GM23338 (cell line): ENCODE results near the gene SNX2. TPM values are rescaled to one million over a fixed set of nuclear protein-coding genes. Genes with fewer than 3 reads are reported as not detected.

Experiments
- ATAC-seq: fragments of 200-7000 bp; cut with Tn5 transposase; 3 replicates; pipeline ENCODE4 v1.9.1; 2020
- DNase-seq: peaks from one replicate; pipeline ENCODE4 v3.0.0-alpha.2; 2015; ENCODE audit warnings: low spot score
- H2AFZ ChIP-seq: fragments of 200-600 bp; sonication (generic); 2 replicates; pipeline ENCODE4 v1.8.0; 2016; ENCODE audit warnings: antibody characterized with exemption, mild to moderate bottlenecking, moderate library complexity
- H3F3A ChIP-seq: fragments of 200-600 bp; sonication (generic); replicated peaks from 2 replicates; pipeline ENCODE4 v1.8.0; 2017; ENCODE audit warnings: antibody characterized with exemption, mixed run types, low read depth
- H3K27ac ChIP-seq: fragments of 200-600 bp; sonication (generic); 2 replicates; pipeline ENCODE4 v1.6.1; 2016; ENCODE audit warnings: low read depth
- H3K27me3 ChIP-seq: fragments of 200-600 bp; sonication (generic); 2 replicates; pipeline ENCODE4 v1.8.0; 2016; ENCODE audit warnings: mild to moderate bottlenecking, mixed run types, moderate library complexity; ENCODE audit not compliant: insufficient read depth
- H3K36me3 ChIP-seq: fragments of 200-600 bp; sonication (generic); 2 replicates; pipeline ENCODE4 v1.8.0; 2016; ENCODE audit warnings: mild to moderate bottlenecking; ENCODE audit not compliant: insufficient read depth
- H3K4me1 ChIP-seq: fragments of 200-600 bp; sonication (generic); 2 replicates; pipeline ENCODE4 v1.8.0; 2016; ENCODE audit warnings: mild to moderate bottlenecking, moderate library complexity; ENCODE audit not compliant: insufficient read depth
- H3K4me2 ChIP-seq: fragments of 200-600 bp; sonication (generic); 2 replicates; pipeline ENCODE4 v1.7.1; 2017; ENCODE audit warnings: mixed run types
- H3K4me3 ChIP-seq: fragments of 200-600 bp; sonication (generic); 2 replicates; pipeline ENCODE4 v1.6.1; 2016; ENCODE audit warnings: mixed run types
- H3K79me2 ChIP-seq: fragments of 200-600 bp; sonication (generic); replicated peaks from 2 replicates; pipeline ENCODE4 v1.8.0; 2017; ENCODE audit warnings: mild to moderate bottlenecking; ENCODE audit not compliant: insufficient read depth
- H3K9me2 ChIP-seq: fragments of 200-600 bp; sonication (generic); 2 replicates; pipeline ENCODE4 v1.8.0; 2017; ENCODE audit not compliant: insufficient read depth
- H4K20me1 ChIP-seq: fragments of 200-600 bp; sonication (generic); replicated peaks from 2 replicates; pipeline ENCODE4 v1.8.0; 2017; ENCODE audit warnings: mild to moderate bottlenecking; ENCODE audit not compliant: insufficient read depth
- H3K27ac Mint-ChIP-seq: 2 replicates; pipeline ENCODE4 v1.8.0; 2020; ENCODE audit warnings: inconsistent platforms, mild to moderate bottlenecking, moderate library complexity, mixed read lengths
- H3K27me3 Mint-ChIP-seq: 3 replicates; pipeline ENCODE4 v1.8.0; 2022; ENCODE audit warnings: low read depth, mild to moderate bottlenecking, moderate library complexity, mixed read lengths, inconsistent platforms; ENCODE audit not compliant: insufficient read depth, poor library complexity
- H3K36me3 Mint-ChIP-seq: 3 replicates; pipeline ENCODE4 v1.8.0; 2021; ENCODE audit warnings: low read depth, mild to moderate bottlenecking, inconsistent platforms, moderate library complexity, mixed read lengths
- H3K4me1 Mint-ChIP-seq: 3 replicates; pipeline ENCODE4 v1.8.0; 2020; ENCODE audit warnings: mild to moderate bottlenecking, inconsistent platforms, mixed read lengths
- H3K4me3 Mint-ChIP-seq: 3 replicates; pipeline ENCODE4 v1.8.0; 2021; ENCODE audit warnings: moderate library complexity, mild to moderate bottlenecking, inconsistent platforms, mixed read lengths
- H3K9me3 Mint-ChIP-seq: 3 replicates; pipeline ENCODE4 v1.8.0; 2020; ENCODE audit warnings: moderate library complexity, mild to moderate bottlenecking, inconsistent platforms, mixed read lengths
- EZH2 ChIP-seq: fragments of 200-600 bp; sonication (generic); IDR thresholded peaks from one replicate; pipeline ENCODE4 v1.8.0; 2017; ENCODE audit warnings: antibody characterized with exemption, mild to moderate bottlenecking, low read depth; ENCODE audit not compliant: unreplicated experiment
- EZH2phosphoT487 ChIP-seq: fragments of 200-600 bp; sonication (generic); IDR thresholded peaks from one replicate; pipeline ENCODE4 v1.8.1; 2018; ENCODE audit warnings: antibody characterized with exemption; ENCODE audit not compliant: unreplicated experiment
- JUNB ChIP-seq: IDR thresholded peaks from one replicate; pipeline ENCODE4 v1.6.1; 2016; ENCODE audit warnings: antibody characterized with exemption; ENCODE audit not compliant: unreplicated experiment
- POLR2AphosphoS5 ChIP-seq: IDR thresholded peaks from 2 replicates; pipeline ENCODE4 v1.6.1; 2016; ENCODE audit warnings: antibody characterized with exemption, low read depth
- STAT1 ChIP-seq: IDR thresholded peaks from one replicate; pipeline ENCODE4 v1.6.1; 2016; ENCODE audit warnings: antibody characterized with exemption; ENCODE audit not compliant: unreplicated experiment
- ZNF114 ChIP-seq: fragments of 250-450 bp; sonication (Bioruptor Pico); IDR thresholded peaks from 2 replicates; pipeline ENCODE4 v1.5.0; 2020; ENCODE audit warnings: mild to moderate bottlenecking, moderate library complexity
- polyA plus RNA-seq: library from polyadenylated mRNA; unstranded; fragments of >200 nt; fragmentation: Nextera tagmentation; extraction: Ambion mirVana; gene quantifications from 2 replicates; pipeline ENCODE4 v1.2.1, GENCODE V29; 2016
- total RNA-seq: library from RNA; depleted of rRNA; stranded (reverse); fragments of >200 nt; shearing (Covaris generic); gene quantifications from 2 replicates; pipeline ENCODE4 v1.2.3, GENCODE V29; 2014
- TF ChIP-seq, protein P1 (sequence below): fragments of 250-450 bp; sonication (Bioruptor Pico); IDR thresholded peaks from 2 replicates; pipeline ENCODE4 v1.5.0; 2020; ENCODE audit warnings: mild to moderate bottlenecking, moderate library complexity
- TF ChIP-seq, protein P2 (sequence below): IDR thresholded peaks from 2 replicates; pipeline ENCODE4 v1.6.1; 2016; ENCODE audit warnings: antibody characterized with exemption

The SNX2 gene
- total and polyA plus RNA-seq, 2 experiments from 2014 or later, result 50.8 to 67.8 TPM

DNA sequence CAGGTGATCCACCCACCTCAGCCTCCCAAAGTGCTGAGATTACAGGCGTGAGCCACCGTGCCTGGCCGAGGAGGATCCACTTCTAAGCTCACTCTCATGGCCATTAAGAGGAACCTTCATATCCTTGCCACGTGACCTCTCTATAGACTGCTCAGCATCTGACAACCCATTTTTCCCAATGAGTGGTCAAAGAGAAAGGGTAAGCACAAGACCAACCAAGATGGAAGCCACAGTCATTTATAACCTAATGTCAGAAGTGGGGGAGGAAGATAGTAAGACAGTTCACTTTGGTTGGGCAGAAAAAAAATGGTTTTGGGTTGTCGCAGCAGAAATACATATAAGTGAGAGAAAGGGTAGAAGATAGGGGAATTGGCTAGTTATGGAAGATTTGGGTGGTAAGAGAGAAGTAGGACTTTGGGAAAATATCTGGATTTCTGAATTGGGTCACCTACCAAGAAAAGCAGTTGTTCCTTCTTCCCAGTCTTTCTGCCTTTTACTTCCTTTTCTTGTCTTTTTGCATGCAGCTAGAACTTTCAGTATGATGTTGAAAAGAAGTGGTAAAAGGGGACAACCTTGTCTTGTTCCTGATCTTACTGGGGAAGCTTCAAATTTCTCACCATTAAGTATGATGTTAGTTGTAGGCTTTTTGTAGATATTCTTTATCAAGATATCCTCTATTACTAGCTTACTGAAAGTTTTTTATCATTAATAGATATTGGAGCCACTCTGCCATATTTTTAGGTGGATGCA is 15.6 kb downstream of the SNX2 start:
- Histone ChIP-seq H3K36me3 (peaks cover 5% of the 10 kb centered on the region; the same call in 1 of the 2 replicates), H3K4me3 (no peak overlapping the region), H3K27ac (no peak overlapping the region), H4K20me1 (peaks cover 3% of the 10 kb centered on the region; the same call in 1 of the 2 replicates), H3F3A (no peaks in the 10 kb centered on the region), H3K4me1 (no peaks in the 10 kb centered on the region), H3K9me2 (no peaks in the 10 kb centered on the region), H3K4me2 (no peak overlapping the region), H3K27me3 (no peaks in the 10 kb centered on the region), H3K79me2 (peaks cover 81% of the 10 kb centered on the region), H2AFZ (no peak overlapping the region)
- peaks cover 8% of the 10 kb centered on the region for H3K36me3 Mint-ChIP-seq
- no peak for ATAC-seq
- DNase-seq, result no peak
- H3K9me3 Mint-ChIP-seq, result peaks cover under 1% of the 10 kb centered on the region; the same call in 2 of the 3 replicates
- H3K4me3 Mint-ChIP-seq, result no peak overlapping the region
- H3K27me3 Mint-ChIP-seq, result no peaks in the 10 kb centered on the region
- no peak for TF ChIP-seq STAT1
- TF ChIP-seq POLR2AphosphoS5, result no peak
- TF ChIP-seq EZH2phosphoT487, result no peak
- H3K4me1 Mint-ChIP-seq, result peaks cover 15% of the 10 kb centered on the region; the same call in 2 of the 3 replicates
- H3K27ac Mint-ChIP-seq, result no peak overlapping the region

DNA sequence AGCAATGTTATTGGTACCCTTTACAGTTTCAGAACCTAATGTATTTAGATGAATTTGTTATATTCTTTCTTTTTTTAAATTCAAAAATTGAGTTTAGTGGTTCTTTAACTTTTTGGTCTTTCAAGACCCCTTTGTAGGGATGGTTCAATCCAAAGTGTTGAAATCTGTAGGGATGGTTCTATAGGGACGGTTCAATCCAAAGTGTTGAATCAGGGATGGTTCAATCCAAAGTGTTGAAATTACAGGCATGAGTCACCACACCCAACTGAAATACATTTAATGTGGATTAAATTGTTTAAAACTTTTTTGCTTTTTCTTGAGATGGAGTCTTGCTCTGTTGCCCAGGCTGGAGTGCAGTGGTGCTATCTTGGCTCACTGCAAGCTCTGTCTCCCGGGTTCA is 30.6 kb downstream of the SNX2 start:
- Histone ChIP-seq H2AFZ (no peak overlapping the region), H3K4me2 (no peak overlapping the region), H3K79me2 (no peaks in the 10 kb centered on the region), H3K27ac (no peak overlapping the region), H4K20me1 (no peaks in the 10 kb centered on the region), H3K9me2 (no peaks in the 10 kb centered on the region), H3K4me1 (peaks cover 13% of the 10 kb centered on the region; the same call in 1 of the 2 replicates), H3K27me3 (no peaks in the 10 kb centered on the region), H3K36me3 (peaks cover 3% of the 10 kb centered on the region; the same call in 1 of the 2 replicates), H3K4me3 (no peak overlapping the region), H3F3A (no peaks in the 10 kb centered on the region)
- no peak overlapping the region for H3K4me3 Mint-ChIP-seq
- H3K4me1 Mint-ChIP-seq, result peaks cover 12% of the 10 kb centered on the region; the same call in 2 of the 3 replicates
- H3K9me3 Mint-ChIP-seq, result no peaks in the 10 kb centered on the region
- TF ChIP-seq, protein P1, sequence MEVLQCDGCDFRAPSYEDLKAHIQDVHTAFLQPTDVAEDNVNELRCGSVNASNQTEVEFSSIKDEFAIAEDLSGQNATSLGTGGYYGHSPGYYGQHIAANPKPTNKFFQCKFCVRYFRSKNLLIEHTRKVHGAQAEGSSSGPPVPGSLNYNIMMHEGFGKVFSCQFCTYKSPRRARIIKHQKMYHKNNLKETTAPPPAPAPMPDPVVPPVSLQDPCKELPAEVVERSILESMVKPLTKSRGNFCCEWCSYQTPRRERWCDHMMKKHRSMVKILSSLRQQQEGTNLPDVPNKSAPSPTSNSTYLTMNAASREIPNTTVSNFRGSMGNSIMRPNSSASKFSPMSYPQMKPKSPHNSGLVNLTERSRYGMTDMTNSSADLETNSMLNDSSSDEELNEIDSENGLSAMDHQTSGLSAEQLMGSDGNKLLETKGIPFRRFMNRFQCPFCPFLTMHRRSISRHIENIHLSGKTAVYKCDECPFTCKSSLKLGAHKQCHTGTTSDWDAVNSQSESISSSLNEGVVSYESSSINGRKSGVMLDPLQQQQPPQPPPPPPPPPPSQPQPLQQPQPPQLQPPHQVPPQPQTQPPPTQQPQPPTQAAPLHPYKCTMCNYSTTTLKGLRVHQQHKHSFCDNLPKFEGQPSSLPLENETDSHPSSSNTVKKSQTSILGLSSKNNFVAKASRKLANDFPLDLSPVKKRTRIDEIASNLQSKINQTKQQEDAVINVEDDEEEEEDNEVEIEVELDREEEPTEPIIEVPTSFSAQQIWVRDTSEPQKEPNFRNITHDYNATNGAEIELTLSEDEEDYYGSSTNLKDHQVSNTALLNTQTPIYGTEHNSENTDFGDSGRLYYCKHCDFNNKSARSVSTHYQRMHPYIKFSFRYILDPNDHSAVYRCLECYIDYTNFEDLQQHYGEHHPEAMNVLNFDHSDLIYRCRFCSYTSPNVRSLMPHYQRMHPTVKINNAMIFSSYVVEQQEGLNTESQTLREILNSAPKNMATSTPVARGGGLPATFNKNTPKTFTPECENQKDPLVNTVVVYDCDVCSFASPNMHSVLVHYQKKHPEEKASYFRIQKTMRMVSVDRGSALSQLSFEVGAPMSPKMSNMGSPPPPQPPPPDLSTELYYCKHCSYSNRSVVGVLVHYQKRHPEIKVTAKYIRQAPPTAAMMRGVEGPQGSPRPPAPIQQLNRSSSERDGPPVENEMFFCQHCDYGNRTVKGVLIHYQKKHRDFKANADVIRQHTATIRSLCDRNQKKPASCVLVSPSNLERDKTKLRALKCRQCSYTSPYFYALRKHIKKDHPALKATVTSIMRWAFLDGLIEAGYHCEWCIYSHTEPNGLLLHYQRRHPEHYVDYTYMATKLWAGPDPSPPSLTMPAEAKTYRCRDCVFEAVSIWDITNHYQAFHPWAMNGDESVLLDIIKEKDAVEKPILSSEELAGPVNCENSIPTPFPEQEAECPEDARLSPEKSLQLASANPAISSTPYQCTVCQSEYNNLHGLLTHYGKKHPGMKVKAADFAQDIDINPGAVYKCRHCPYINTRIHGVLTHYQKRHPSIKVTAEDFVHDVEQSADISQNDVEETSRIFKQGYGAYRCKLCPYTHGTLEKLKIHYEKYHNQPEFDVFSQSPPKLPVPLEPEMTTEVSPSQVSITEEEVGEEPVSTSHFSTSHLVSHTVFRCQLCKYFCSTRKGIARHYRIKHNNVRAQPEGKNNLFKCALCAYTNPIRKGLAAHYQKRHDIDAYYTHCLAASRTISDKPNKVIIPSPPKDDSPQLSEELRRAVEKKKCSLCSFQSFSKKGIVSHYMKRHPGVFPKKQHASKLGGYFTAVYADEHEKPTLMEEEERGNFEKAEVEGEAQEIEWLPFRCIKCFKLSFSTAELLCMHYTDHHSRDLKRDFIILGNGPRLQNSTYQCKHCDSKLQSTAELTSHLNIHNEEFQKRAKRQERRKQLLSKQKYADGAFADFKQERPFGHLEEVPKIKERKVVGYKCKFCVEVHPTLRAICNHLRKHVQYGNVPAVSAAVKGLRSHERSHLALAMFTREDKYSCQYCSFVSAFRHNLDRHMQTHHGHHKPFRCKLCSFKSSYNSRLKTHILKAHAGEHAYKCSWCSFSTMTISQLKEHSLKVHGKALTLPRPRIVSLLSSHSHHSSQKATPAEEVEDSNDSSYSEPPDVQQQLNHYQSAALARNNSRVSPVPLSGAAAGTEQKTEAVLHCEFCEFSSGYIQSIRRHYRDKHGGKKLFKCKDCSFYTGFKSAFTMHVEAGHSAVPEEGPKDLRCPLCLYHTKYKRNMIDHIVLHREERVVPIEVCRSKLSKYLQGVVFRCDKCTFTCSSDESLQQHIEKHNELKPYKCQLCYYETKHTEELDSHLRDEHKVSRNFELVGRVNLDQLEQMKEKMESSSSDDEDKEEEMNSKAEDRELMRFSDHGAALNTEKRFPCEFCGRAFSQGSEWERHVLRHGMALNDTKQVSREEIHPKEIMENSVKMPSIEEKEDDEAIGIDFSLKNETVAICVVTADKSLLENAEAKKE (CRISPR knock-in tag), result no peak
- TF ChIP-seq, protein P2, sequence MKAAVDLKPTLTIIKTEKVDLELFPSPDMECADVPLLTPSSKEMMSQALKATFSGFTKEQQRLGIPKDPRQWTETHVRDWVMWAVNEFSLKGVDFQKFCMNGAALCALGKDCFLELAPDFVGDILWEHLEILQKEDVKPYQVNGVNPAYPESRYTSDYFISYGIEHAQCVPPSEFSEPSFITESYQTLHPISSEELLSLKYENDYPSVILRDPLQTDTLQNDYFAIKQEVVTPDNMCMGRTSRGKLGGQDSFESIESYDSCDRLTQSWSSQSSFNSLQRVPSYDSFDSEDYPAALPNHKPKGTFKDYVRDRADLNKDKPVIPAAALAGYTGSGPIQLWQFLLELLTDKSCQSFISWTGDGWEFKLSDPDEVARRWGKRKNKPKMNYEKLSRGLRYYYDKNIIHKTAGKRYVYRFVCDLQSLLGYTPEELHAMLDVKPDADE, result no peak
- TF ChIP-seq ZNF114 (no peak), JUNB (no peak), EZH2 (no peak), EZH2phosphoT487 (no peak)
- no peak overlapping the region for H3K27ac Mint-ChIP-seq
- peaks cover 37% of the 10 kb centered on the region for H3K36me3 Mint-ChIP-seq
- peaks cover 3% of the 10 kb centered on the region for H3K27me3 Mint-ChIP-seq
- DNase-seq (no peak), ATAC-seq (no peak)
